HCT116 (cell line): ENCODE measurements around the gene GFI1. TPM values are rescaled to one million over a fixed set of nuclear protein-coding genes. Genes with fewer than 3 reads are reported as not detected.

ENCODE experiments used
- ATAC-seq: fragments of 200-7000 bp; cut with Tn5 transposase; 2 replicates; pipeline ENCODE4 v1.9.1; 2020; ENCODE audit warnings: mild to moderate bottlenecking, moderate library complexity
- BruUV-seq: library from RNA; stranded (reverse); fragments of 400-500 nt; replicated peaks from 2 replicates; lab custom pipeline; 2021; lab: Mats Ljungman, UMichigan
- CTCF ChIA-PET: fragments of 300-600 bp; sonication (Branson Sonifier 250); formaldehyde crosslinking; loops from one replicate; lab custom pipeline; 2021; ENCODE audit warnings: antibody characterized with exemption; lab: Charles Lee
- POLR2A ChIA-PET: fragments of 300-600, 350-600 bp; sonication (Branson Sonifier 250); formaldehyde crosslinking; loops from one replicate; lab custom pipeline; 2021; ENCODE audit warnings: antibody characterized with exemption; lab: Charles Lee
- RAD21 ChIA-PET, 2 experiments: fragments of 300-600 bp; sonication (Branson Sonifier 250); formaldehyde crosslinking; loops; one replicate each; lab custom pipeline; 2023; ENCODE audit warnings: low total read pairs in 2 of 2; ENCODE audit not compliant: uncharacterized antibody in 2 of 2, unreplicated experiment in 2 of 2, low non-redundant PET in 1 of 2; lab: Charles Lee
- DNase-seq: peaks from one replicate; pipeline ENCODE4 v3.0.0-alpha.2; 2010; ENCODE audit warnings: low read depth, low spot score
- H2AFZ ChIP-seq: fragments of 200-600 bp; shearing (Covaris generic), sonication (generic); 2 replicates; pipeline ENCODE4 v1.6.1; 2017; ENCODE audit warnings: low read depth, mixed run types, mixed read lengths, antibody characterized with exemption, low read length; ENCODE audit not compliant: poor library complexity, severe bottlenecking
- H3K27ac ChIP-seq: 2 replicates; pipeline ENCODE4 v1.5.1; 2012; ENCODE audit warnings: low read depth, low read length
- H3K27me3 ChIP-seq: fragments of 200-600 bp; sonication (generic); 2 replicates; pipeline ENCODE4 v1.6.1; 2016; ENCODE audit warnings: mixed run types, low read length, mixed read lengths; ENCODE audit not compliant: insufficient read depth
- H3K36me3 ChIP-seq, 2 experiments: fragments of 200-500 bp in 1 of 2; fragments of 200-600 bp in 1 of 2; sonication (Bioruptor generic) in 1 of 2; sonication (generic) in 1 of 2; 2 replicates each; pipeline versions ENCODE4 v1.5.1 to v1.6.1; 2014 to 2016; ENCODE audit warnings: low read length in 2 of 2, inconsistent platforms in 1 of 2, mixed read lengths in 1 of 2, mixed run types in 1 of 2; ENCODE audit not compliant: insufficient read depth in 2 of 2, control insufficient read depth in 1 of 2
- H3K4me1 ChIP-seq, 2 experiments: fragments of 200-600 bp in 1 of 2; sonication (generic) in 1 of 2; 2 replicates each; pipeline versions ENCODE4 v1.5.1 to v1.6.1; 2012 to 2017; ENCODE audit warnings: low read length in 2 of 2, inconsistent platforms in 1 of 2, mild to moderate bottlenecking in 1 of 2, mixed read lengths in 1 of 2, mixed run types in 1 of 2, moderate library complexity in 1 of 2; ENCODE audit not compliant: insufficient read depth in 2 of 2, control insufficient read depth in 1 of 2
- H3K4me2 ChIP-seq: fragments of 200-600 bp; sonication (generic); 2 replicates; pipeline ENCODE4 v1.6.1; 2017; ENCODE audit warnings: mixed run types, low read length, mixed read lengths
- H3K4me3 ChIP-seq, 2 experiments: fragments of 200-600 bp in 1 of 2; sonication (generic) in 1 of 2; replicated peaks in 1 of 2; 2 replicates each; pipeline ENCODE4 v1.5.1; 2011 to 2016; ENCODE audit warnings: low read length in 2 of 2, control low read depth in 1 of 2, low read depth in 1 of 2, mild to moderate bottlenecking in 1 of 2, mixed read lengths in 1 of 2, mixed run types in 1 of 2
- H3K79me2 ChIP-seq: fragments of 200-600 bp; sonication (generic); 2 replicates; pipeline ENCODE4 v1.6.1; 2017; ENCODE audit warnings: mild to moderate bottlenecking, mixed run types, low read length, moderate library complexity, mixed read lengths; ENCODE audit not compliant: insufficient read depth
- H3K9ac ChIP-seq: fragments of 200-600 bp; sonication (generic); 2 replicates; pipeline ENCODE4 v1.6.1; 2016; ENCODE audit warnings: low read length, mixed read lengths
- H3K9me2 ChIP-seq: fragments of 200-600 bp; sonication (generic), shearing (Covaris generic); 2 replicates; pipeline ENCODE4 v1.6.1; 2017; ENCODE audit warnings: mixed run types, mild to moderate bottlenecking, moderate library complexity; ENCODE audit not compliant: insufficient read depth
- H3K9me3 ChIP-seq, 2 experiments: fragments of 200-500 bp in 1 of 2; fragments of 200-600 bp in 1 of 2; sonication (Bioruptor generic) in 1 of 2; sonication (generic) in 1 of 2; 2 replicates each; pipeline ENCODE4 v1.6.1; 2014 to 2017; ENCODE audit warnings: low read length in 2 of 2, mixed read lengths in 2 of 2, inconsistent platforms in 1 of 2, low read depth in 1 of 2, mild to moderate bottlenecking in 1 of 2, mixed run types in 1 of 2, moderate library complexity in 1 of 2; ENCODE audit not compliant: control insufficient read depth in 1 of 2, insufficient read depth in 1 of 2
- H4K20me1 ChIP-seq: fragments of 200-600 bp; sonication (generic), shearing (Covaris generic); 2 replicates; pipeline ENCODE4 v1.6.1; 2017; ENCODE audit warnings: mixed run types, mild to moderate bottlenecking, moderate library complexity; ENCODE audit not compliant: insufficient read depth
- ATF3 ChIP-seq: IDR thresholded peaks from 2 replicates; pipeline ENCODE4 v1.6.1; 2012
- CBX3 ChIP-seq: IDR thresholded peaks from 2 replicates; pipeline ENCODE4 v1.6.1; 2012; ENCODE audit warnings: low read depth
- CEBPB ChIP-seq: IDR thresholded peaks from 2 replicates; pipeline ENCODE4 v1.6.1; 2012; ENCODE audit warnings: low read depth
- EGR1 ChIP-seq: IDR thresholded peaks from 2 replicates; pipeline ENCODE4 v1.6.1; 2012; ENCODE audit warnings: low read depth
- EZH2 ChIP-seq: fragments of 200-600 bp; sonication (generic); IDR thresholded peaks from 2 replicates; pipeline ENCODE4 v1.6.1; 2017; ENCODE audit warnings: antibody characterized with exemption, mixed run types
- FOSL1 ChIP-seq: IDR thresholded peaks from 2 replicates; pipeline ENCODE4 v1.6.1; 2012; ENCODE audit warnings: low read depth
- JUND ChIP-seq: IDR thresholded peaks from 2 replicates; pipeline ENCODE4 v1.6.1; 2012
- POLR2A ChIP-seq: IDR thresholded peaks from 2 replicates; pipeline ENCODE4 v1.7.0; 2011; ENCODE audit warnings: borderline replicate concordance; ENCODE audit not compliant: insufficient read depth, insufficient read length; ENCODE audit errors: extremely low read depth
- POLR2AphosphoS5 ChIP-seq: IDR thresholded peaks from 2 replicates; pipeline ENCODE4 v1.6.1; 2011; ENCODE audit warnings: mild to moderate bottlenecking, low read depth, low read length, moderate library complexity
- RAD21 ChIP-seq: IDR thresholded peaks from 2 replicates; pipeline ENCODE4 v1.6.1; 2012; ENCODE audit warnings: low read depth, mild to moderate bottlenecking
- SIN3A ChIP-seq: IDR thresholded peaks from 2 replicates; pipeline ENCODE4 v1.6.1; 2012; ENCODE audit warnings: low read depth
- SP1 ChIP-seq: IDR thresholded peaks from 2 replicates; pipeline ENCODE4 v1.6.1; 2012; ENCODE audit warnings: low read depth
- SRF ChIP-seq: IDR thresholded peaks from 2 replicates; pipeline ENCODE4 v1.6.1; 2012; ENCODE audit warnings: low read depth
- YY1 ChIP-seq: IDR thresholded peaks from 2 replicates; pipeline ENCODE4 v1.6.1; 2011; ENCODE audit warnings: low read length, low read depth, moderate library complexity, mild to moderate bottlenecking; ENCODE audit not compliant: insufficient replicate concordance; ENCODE audit errors: extremely low read depth
- ZFX ChIP-seq: fragments of 450-650 bp; IDR thresholded peaks from 2 replicates; pipeline ENCODE4 v1.6.1; 2017
- ZNF274 ChIP-seq: fragments of 200-500 bp; sonication (Bioruptor generic); IDR thresholded peaks from 2 replicates; pipeline ENCODE4 v1.6.1; 2014; ENCODE audit warnings: mild to moderate bottlenecking, low read depth, low read length, inconsistent platforms
- intact Hi-C: fragments of 100-400 bp; cut with micrococcal nuclease; formaldehyde crosslinking; loops from 2 replicates; pipeline ENCODE4 v1.10.0; 2022
- total RNA-seq: library from RNA; stranded (reverse); gene quantifications from one replicate; pipeline ENCODE4 v1.2.1, GENCODE V29; 2021; ENCODE audit not compliant: unreplicated experiment
- TF ChIP-seq, protein P1 (sequence below): IDR thresholded peaks from 2 replicates; pipeline ENCODE4 v1.6.1; 2012
- TF ChIP-seq, protein P2 (sequence below): IDR thresholded peaks from 2 replicates; pipeline ENCODE4 v1.6.1; 2012; ENCODE audit warnings: low read depth

Gene GFI1
- total RNA-seq, 1 experiment from 2014 or later, result 8.1 TPM

GRCh38 chr1:92488416-92488815 lies 1.7 kb upstream of the GFI1 start:
- no peak overlapping the region for H3K9ac ChIP-seq
- ChIA-PET RAD21 (no interaction called here), CTCF (no interaction called here), POLR2A (no interaction called here)
- no peak overlapping the region for H3K4me2 ChIP-seq
- H3K9me2 ChIP-seq, result no peaks in the 10 kb centered on the region
- no peaks in the 10 kb centered on the region for H3K27me3 ChIP-seq
- H3K4me1 ChIP-seq, result peaks cover 7 to 20% of the 10 kb centered on the region in 2 experiments
- TF ChIP-seq, protein P1, sequence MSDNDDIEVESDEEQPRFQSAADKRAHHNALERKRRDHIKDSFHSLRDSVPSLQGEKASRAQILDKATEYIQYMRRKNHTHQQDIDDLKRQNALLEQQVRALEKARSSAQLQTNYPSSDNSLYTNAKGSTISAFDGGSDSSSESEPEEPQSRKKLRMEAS, result no peak
- TF ChIP-seq EGR1, result no peak
- TF ChIP-seq POLR2AphosphoS5, result no peak
- no peak for TF ChIP-seq SIN3A
- no peak for TF ChIP-seq ZNF274
- TF ChIP-seq CEBPB, result no peak
- TF ChIP-seq EZH2, result no peak
- TF ChIP-seq FOSL1, result no peak
- TF ChIP-seq, protein P2, sequence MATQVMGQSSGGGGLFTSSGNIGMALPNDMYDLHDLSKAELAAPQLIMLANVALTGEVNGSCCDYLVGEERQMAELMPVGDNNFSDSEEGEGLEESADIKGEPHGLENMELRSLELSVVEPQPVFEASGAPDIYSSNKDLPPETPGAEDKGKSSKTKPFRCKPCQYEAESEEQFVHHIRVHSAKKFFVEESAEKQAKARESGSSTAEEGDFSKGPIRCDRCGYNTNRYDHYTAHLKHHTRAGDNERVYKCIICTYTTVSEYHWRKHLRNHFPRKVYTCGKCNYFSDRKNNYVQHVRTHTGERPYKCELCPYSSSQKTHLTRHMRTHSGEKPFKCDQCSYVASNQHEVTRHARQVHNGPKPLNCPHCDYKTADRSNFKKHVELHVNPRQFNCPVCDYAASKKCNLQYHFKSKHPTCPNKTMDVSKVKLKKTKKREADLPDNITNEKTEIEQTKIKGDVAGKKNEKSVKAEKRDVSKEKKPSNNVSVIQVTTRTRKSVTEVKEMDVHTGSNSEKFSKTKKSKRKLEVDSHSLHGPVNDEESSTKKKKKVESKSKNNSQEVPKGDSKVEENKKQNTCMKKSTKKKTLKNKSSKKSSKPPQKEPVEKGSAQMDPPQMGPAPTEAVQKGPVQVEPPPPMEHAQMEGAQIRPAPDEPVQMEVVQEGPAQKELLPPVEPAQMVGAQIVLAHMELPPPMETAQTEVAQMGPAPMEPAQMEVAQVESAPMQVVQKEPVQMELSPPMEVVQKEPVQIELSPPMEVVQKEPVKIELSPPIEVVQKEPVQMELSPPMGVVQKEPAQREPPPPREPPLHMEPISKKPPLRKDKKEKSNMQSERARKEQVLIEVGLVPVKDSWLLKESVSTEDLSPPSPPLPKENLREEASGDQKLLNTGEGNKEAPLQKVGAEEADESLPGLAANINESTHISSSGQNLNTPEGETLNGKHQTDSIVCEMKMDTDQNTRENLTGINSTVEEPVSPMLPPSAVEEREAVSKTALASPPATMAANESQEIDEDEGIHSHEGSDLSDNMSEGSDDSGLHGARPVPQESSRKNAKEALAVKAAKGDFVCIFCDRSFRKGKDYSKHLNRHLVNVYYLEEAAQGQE, result no peak
- TF ChIP-seq ZFX, result no peak
- no peak for TF ChIP-seq SP1
- TF ChIP-seq ATF3, result no peak
- no peak for TF ChIP-seq POLR2A
- no peak for TF ChIP-seq JUND
- no peak for TF ChIP-seq YY1
- TF ChIP-seq SRF, result no peak
- TF ChIP-seq RAD21, result no peak
- TF ChIP-seq CBX3, result no peak
- intact Hi-C loops, result no loop called here
- H3K36me3 ChIP-seq, result no peaks in the 10 kb centered on the region
- H3K27ac ChIP-seq, result no peak overlapping the region
- no peaks in the 10 kb centered on the region for H3K9me3 ChIP-seq
- H2AFZ ChIP-seq, result no peak overlapping the region
- no peak overlapping the region for H3K4me3 ChIP-seq
- DNase-seq, result no peak
- no peaks in the 10 kb centered on the region for H4K20me1 ChIP-seq
- H3K79me2 ChIP-seq, result no peaks in the 10 kb centered on the region
- no peak for ATAC-seq
- BruUV-seq, result no TSS peak
